ENCODE data around the gene SLC39A11.
"Not testable (repeated sequence)": the region's sequence is repeated elsewhere in the genome, so short reads cannot be mapped to it uniquely, and the experiment has no call there.

DNA sequence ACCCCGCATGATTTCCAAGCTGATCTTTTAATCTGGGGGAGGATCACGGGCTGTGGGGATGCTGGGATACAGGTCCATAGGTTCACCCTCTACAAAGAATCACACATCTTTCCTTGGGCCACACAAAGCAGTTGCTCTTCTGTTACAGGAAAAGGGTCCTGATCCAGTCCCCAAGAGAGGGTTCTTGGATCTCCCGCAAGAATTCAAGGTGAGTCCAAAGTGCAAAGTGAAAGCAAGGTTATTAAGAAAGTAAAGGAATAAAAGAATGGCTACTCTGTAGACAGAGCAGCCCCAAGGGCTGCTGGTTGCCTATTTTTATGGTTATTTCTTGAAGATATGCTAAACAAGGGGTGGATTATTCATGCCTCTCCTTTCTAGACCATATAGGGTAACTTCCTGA lies 453.6 kb downstream of the SLC39A11 start:
- TF ChIP-seq, protein P1, sequence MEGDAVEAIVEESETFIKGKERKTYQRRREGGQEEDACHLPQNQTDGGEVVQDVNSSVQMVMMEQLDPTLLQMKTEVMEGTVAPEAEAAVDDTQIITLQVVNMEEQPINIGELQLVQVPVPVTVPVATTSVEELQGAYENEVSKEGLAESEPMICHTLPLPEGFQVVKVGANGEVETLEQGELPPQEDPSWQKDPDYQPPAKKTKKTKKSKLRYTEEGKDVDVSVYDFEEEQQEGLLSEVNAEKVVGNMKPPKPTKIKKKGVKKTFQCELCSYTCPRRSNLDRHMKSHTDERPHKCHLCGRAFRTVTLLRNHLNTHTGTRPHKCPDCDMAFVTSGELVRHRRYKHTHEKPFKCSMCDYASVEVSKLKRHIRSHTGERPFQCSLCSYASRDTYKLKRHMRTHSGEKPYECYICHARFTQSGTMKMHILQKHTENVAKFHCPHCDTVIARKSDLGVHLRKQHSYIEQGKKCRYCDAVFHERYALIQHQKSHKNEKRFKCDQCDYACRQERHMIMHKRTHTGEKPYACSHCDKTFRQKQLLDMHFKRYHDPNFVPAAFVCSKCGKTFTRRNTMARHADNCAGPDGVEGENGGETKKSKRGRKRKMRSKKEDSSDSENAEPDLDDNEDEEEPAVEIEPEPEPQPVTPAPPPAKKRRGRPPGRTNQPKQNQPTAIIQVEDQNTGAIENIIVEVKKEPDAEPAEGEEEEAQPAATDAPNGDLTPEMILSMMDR (conservative IDR thresholded peaks at IDR 0.05; ENCODE audit: low read depth, low read length): not testable (repeated sequence)
- not testable (repeated sequence) for TF ChIP-seq EZH2 (IDR thresholded peaks at IDR 0.05; ENCODE audit: borderline replicate concordance, low read depth, low read length, poor library complexity, severe bottlenecking)
